Measurements from ENCODE around the gene ITPRIPL2. TPM values are rescaled to one million over a fixed set of nuclear protein-coding genes. Genes with fewer than 3 reads are reported as not detected.

The ITPRIPL2 gene
- 25.5 TPM for total RNA-seq

DNA sequence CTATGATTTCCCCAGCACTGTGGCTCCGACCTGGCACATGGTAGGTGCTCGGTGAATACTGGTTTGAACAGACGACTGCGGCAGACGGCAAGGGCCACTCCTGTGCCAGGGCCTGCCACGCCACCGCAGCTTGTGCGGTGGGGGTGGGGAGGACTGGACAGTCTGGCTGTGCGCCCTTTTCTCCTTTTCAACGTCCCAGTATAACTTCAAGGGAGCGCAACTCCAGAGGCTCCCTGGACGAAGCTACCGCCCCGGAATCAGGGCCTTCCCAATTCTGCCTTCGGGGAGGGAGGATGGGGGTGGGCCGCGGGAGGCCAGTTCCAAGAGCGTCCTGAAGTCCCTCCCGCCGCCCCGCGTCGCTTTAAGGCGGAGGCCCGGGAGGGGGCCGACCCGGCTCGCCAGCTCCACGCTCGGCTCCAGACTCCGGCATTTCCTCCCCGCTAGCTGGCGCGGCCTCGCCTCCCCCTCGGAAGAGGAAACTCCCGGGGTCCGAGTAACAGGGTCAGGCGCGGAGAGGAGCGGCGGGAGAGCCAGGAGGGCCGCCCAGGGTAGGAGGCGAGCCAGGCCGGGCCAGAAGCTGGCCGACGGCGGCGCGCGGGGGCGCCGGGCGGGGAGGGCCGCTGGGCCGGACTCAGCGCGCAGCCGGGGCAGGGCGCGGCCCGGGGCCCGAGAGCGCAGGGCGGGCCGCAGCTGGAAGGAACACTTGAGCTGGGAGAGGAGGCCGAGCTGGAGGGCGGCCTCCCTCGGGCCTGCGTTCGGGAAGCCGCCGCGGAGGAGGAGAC is at the start of gene ITPRIPL2:
ITPRIPL2 (plus strand) TSS at position 388 of the 782 bp plus-strand sequence. CDS start 498 bp downstream, outside the sequence.

DNA sequence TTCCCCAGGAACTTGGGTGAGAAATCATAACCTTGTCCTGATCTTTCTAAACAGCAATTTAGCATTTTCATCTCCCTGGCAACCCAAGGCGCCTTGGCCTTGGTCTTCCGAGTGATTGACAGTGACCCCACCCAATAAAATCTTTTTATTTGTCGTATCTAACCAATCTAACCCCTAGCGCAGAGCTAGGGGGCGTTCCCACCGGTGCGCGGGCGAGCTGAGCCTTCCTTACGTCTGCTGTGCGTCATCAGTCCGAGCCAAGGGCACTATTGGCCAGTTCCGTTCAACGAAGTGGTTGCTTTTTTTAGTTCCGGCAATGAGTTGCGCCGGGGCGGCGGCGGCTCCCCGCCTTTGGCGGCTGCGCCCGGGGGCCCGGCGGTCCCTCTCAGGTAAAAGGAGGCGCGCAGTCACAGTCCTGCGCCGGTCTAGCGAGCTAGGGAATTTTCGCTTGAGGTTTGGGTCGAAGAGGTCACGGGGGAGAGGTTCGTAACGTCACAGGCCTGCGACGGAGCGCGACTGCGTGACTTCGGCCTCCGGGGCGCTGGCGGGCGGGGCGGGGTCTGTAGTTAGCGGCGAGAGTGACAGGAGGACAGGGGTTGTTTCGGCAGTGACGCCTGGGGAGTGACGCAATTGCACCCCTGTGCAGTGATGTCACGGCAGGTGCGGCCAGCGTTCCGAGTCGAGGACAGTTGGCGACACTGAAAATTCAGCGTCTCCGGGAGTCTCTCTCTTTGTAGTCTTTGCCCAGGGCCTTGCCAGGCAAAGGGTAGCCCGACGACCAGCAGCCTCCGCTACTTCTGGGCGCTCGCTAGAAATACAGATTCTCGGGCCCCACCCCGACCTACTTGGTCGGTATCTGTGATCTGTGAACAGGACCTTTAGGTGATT is 46.2 kb upstream of the ITPRIPL2 start, which contains the start of gene COQ7:
COQ7 (plus strand) TSS at position 266 of the 888 bp plus-strand sequence; CDS start at position 317, 51 bp downstream.

DNA sequence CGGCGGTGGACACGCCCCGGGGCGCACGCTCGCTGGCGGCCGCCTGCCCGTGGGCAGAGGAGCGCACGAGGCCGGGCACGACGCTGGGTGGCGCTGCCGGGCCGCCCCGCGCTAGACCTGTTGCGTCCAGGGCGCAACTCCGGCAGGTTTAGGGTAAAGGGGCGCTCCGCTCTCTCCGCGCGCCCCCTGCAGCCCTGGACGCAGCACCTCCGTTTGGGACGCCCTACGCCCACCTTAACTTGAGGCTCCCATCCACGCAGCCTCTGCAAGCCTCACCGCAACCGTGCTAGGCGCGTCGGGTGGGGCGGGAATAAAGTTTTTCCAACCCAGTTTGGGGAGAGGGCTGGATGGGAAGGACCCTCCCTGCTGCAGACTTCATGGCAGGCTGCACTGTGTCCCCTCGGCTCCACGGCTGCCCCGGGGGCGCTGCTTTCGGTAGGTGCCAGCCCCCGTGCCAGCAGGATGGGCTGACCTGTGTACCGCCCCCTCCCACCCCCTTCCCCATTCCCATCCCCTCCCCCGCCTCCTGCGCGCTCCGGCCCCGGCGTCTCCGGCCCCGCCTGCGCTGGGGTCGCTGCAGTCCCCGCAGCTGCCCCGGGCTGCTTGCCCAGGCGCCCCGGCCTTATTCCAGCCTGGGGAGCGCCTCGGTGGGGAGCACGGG is 54.1 kb downstream of the ITPRIPL2 start, which contains the start of gene SYT17:
SYT17 (plus strand) TSS at position 531 of the 661 bp plus-strand sequence. CDS start 407 bp downstream, outside the sequence.

Other genes with a start within 250 kb of the ITPRIPL2 start
- 146 TPM for gene SMG1, start 187.6 kb upstream of the ITPRIPL2 start, total RNA-seq
- gene TMC7, start 130.0 kb upstream of the ITPRIPL2 start, total RNA-seq: 3.1 TPM
- gene COQ7, start 46.4 kb upstream of the ITPRIPL2 start, total RNA-seq: 33.5 TPM
- 10.2 TPM for gene SYT17, start 54.3 kb downstream of the ITPRIPL2 start, total RNA-seq
- gene CLEC19A, start 171.8 kb downstream of the ITPRIPL2 start, total RNA-seq: 29.2 TPM